RWPE2 (cell line): ENCODE data around the gene GAGE12F.
"Not testable (repeated sequence)": the region's sequence is repeated elsewhere in the genome, so short reads cannot be mapped to it uniquely, and the experiment has no call there.

ENCODE experiments used
- ATAC-seq: fragments of 200-7000 bp; cut with Tn5 transposase; 3 replicates; pipeline ENCODE4 v1.9.1; 2021; ENCODE audit warnings: low read depth
- DNase-seq: peaks from one replicate; pipeline ENCODE4 v3.0.0-alpha.2; 2020; ENCODE audit warnings: low spot score
- H3K27ac ChIP-seq: fragments of 450-650 bp; 2 replicates; pipeline ENCODE4 v1.5.1; 2017; ENCODE audit warnings: mild to moderate bottlenecking; ENCODE audit not compliant: poor library complexity, severe bottlenecking
- H3K27me3 ChIP-seq: fragments of 250-450 bp; sonication (Bioruptor Pico); 2 replicates; pipeline ENCODE4 v1.5.1; 2021; ENCODE audit warnings: mild to moderate bottlenecking, moderate library complexity; ENCODE audit not compliant: insufficient read depth, poor library complexity, severe bottlenecking
- H3K36me3 ChIP-seq: fragments of 250-450 bp; sonication (Bioruptor Pico); 2 replicates; pipeline ENCODE4 v1.5.1; 2020; ENCODE audit warnings: low read depth, mild to moderate bottlenecking, moderate library complexity
- H3K4me1 ChIP-seq: fragments of 250-450 bp; sonication (Bioruptor Pico); 2 replicates; pipeline ENCODE4 v1.5.1; 2021; ENCODE audit warnings: mild to moderate bottlenecking, moderate library complexity; ENCODE audit not compliant: insufficient read depth, poor library complexity, severe bottlenecking
- H3K4me3 ChIP-seq: fragments of 250-450 bp; sonication (Bioruptor Pico); 2 replicates; pipeline ENCODE4 v1.5.1; 2021; ENCODE audit warnings: mild to moderate bottlenecking, moderate library complexity; ENCODE audit not compliant: severe bottlenecking
- H3K9me3 ChIP-seq: fragments of 250-450 bp; sonication (Bioruptor Pico); 2 replicates; pipeline ENCODE4 v1.5.1; 2021; ENCODE audit warnings: mild to moderate bottlenecking, moderate library complexity; ENCODE audit not compliant: severe bottlenecking
- TF ChIP-seq, protein P1 (sequence below): fragments of 450-650 bp; IDR thresholded peaks from one replicate; pipeline ENCODE4 v1.5.1; 2017; ENCODE audit warnings: mild to moderate bottlenecking, moderate library complexity; ENCODE audit not compliant: poor library complexity, severe bottlenecking

The GAGE12F gene

DNA sequence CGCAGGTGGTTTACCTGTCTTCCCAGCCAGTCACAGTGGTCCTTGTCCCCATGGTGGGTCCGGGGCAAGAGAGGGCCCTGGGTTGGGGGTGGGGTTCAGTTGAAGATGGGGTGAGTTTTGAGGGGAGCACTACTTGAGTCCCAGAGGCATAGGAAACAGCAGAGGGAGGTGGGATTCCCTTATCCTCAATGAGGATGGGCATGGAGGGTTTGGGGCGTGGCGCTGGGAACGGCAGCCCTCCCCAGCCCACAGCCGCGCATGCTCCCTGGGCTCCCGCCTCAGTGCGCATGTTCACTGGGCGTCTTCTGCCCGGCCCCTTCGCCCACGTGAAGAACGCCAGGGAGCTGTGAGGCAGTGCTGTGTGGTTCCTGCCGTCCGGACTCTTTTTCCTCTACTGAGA is 38.1 kb downstream of the GAGE12F start, which contains the start of gene GAGE1:
TSS of gene GAGE1 (plus strand) at position 301 of the 400 bp plus-strand sequence. CDS start 1,155 bp downstream, outside the sequence.
- ATAC-seq, H3K27ac ChIP-seq, H3K4me1 ChIP-seq, DNase-seq, H3K9me3 ChIP-seq, H3K36me3 ChIP-seq, H3K4me3 ChIP-seq, H3K27me3 ChIP-seq: not testable (repeated sequence)

GRCh38 chrX:49610718-49611310 is 50.2 kb downstream of the GAGE12F start:
- Histone ChIP-seq H3K4me3 (no peak overlapping the region), H3K36me3 (no peaks in the 10 kb centered on the region), H3K9me3 (no peaks in the 10 kb centered on the region), H3K27ac (no peak overlapping the region), H3K27me3 (no peaks in the 10 kb centered on the region), H3K4me1 (no peaks in the 10 kb centered on the region)
- ATAC-seq = no peak
- DNase-seq = no peak
- TF ChIP-seq, protein P1, sequence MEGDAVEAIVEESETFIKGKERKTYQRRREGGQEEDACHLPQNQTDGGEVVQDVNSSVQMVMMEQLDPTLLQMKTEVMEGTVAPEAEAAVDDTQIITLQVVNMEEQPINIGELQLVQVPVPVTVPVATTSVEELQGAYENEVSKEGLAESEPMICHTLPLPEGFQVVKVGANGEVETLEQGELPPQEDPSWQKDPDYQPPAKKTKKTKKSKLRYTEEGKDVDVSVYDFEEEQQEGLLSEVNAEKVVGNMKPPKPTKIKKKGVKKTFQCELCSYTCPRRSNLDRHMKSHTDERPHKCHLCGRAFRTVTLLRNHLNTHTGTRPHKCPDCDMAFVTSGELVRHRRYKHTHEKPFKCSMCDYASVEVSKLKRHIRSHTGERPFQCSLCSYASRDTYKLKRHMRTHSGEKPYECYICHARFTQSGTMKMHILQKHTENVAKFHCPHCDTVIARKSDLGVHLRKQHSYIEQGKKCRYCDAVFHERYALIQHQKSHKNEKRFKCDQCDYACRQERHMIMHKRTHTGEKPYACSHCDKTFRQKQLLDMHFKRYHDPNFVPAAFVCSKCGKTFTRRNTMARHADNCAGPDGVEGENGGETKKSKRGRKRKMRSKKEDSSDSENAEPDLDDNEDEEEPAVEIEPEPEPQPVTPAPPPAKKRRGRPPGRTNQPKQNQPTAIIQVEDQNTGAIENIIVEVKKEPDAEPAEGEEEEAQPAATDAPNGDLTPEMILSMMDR = no peak
